HG02885 (cell line): Measurements from ENCODE around the gene PORCN.
"Not testable (repeated sequence)": the region's sequence is repeated elsewhere in the genome, so short reads cannot be mapped to it uniquely, and the experiment has no call there.

Experiments
- ATAC-seq: cut with Tn5 transposase; IDR thresholded peaks from one replicate; pipeline ENCODE4 v1.9.1; 2021; ENCODE audit warnings: mild to moderate bottlenecking; ENCODE audit not compliant: unreplicated experiment, poor library complexity

PORCN gene

DNA sequence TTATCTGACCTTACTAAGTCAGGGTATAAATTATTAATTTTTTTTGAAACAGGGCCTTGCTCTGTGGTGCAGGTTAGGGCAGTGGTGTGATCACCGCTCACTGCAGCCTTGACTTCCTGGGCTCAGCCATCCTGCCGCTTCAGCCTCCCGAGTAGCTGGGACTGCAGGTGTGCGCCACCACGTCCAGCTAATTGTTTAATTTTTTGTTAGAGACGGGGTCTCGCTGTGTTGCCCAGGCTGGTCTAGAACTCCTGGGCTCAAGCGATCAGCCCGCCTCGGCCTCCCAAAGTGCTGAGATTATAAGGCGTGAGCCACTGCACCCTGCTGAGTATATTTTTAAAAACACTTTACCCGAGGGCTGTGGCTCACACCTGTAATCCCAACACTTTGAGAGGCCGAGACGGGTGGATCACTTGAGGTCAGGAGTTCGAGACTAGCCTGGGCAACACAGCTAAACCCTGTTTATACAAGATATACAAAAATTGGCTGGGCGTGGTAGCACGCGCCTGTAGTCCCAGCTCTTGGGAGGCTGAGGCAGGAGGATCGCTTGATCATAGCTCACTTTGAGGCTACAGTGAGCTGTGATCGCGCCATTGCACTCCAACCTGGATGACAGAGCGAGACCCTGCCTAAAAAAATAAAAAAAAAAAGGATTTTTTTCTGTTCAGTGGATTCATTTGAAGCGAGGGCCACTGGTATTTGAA, 30.0 kb downstream of the PORCN start:
- ATAC-seq = no peak

DNA sequence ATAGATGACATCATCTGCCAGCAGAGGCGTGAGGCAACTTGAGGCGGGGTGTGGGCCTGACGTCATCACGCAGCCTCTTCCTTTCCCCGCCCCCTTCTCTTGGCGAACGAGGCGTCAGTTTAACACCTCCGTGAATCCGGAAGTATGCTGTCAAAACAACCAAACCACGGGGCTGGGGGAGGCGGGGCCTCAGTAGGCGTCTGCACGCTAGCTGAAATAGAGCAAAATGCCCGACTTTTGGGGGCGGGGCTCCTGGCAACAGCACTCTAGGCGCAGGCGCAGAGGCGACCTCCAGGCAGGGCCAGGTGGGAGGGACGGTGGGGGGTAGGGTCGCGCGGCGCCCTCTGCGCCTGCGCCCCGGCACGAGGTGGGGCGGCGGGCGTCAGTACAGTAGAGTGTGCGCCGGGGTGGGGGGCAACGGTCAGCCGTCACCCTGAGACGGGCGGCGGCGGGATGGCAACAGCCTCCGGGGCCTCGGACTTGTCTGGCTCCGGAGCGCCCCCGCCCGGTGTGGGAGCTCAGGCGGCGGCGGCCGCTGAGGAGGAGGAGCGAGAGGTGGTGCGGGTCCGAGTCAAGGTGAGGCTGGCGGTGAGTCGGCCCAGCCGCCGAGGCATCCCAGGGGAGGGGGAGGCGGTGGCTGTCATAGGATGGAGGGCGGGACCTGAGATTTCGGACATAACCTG, 30.7 kb downstream of the PORCN start, which contains the start of gene TBC1D25:
Gene TBC1D25, plus strand, starts transcription at position 370 of the 683 bp plus-strand sequence. Its CDS starts 84 bp downstream, at position 454.
- ATAC-seq = peak; percentile 74

DNA sequence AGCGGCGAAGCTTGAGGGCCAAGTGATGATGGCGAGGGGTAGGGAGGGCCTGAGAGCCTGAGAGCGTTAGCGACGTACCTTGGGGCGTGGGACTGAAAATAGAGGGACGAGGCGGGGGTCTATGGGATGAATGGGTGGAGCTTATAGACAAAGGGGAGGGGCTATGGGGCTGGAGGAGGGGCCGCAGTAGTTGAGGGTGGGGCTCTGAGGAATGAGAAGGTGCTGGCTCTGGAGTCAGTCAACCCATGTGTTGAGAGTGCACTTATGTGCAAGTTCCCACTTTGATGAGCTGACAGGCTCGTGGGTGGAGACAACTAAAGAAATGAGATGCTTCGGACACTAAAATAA, 31.2 kb downstream of the PORCN start:
- peak; percentile 38 for ATAC-seq

DNA sequence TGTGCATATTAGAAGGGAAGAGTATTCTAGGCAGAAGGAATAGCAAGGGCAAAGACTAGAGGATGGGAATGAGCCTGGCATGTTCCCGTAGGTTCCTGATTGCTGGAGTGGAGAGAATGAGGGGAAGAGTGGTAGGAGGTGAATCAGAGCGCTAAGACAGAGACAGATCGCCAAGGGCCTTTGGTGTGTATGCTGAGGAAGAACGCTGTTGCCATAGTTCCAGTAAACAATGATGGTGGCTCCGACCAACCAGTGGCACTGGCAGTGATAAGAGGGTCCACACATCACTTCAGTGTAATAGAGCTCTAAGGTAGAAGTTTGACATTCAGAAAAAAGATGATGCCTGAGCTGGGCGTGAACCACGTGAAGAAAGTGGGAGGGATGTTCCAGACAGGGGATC, 31.7 kb downstream of the PORCN start:
- ATAC-seq = no peak

DNA sequence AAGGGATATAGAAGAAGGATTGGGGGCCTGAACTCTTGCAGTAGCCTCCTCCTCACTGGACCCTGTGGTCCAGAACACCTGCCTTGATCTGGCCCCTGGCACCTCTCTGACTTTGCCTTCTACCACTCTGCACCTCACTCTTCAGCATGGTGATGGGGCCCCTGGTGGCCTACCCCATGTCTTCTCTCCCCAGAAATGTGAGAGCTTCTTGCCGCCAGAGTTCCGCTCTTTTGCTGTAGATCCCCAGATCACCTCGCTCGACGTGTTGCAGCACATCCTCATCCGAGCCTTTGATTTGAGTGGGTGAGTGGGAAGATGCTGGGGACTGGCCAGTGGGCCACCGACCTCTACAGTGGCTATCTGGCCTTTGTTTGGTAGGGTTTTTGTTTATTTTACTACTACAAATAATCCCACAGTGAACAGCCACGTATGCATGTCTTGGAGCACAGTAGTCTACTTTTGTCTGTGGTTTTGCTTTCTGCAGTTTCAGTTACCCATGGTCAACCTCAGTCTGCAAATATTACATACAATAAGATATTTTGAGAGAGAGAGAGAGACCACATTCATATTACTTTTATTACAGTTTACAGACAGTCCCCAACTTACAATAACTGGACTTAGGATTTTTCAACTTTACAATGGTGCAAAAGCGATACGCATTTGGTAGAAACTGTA, 32.5 kb downstream of the PORCN start:
- peak; percentile 28 for ATAC-seq

DNA sequence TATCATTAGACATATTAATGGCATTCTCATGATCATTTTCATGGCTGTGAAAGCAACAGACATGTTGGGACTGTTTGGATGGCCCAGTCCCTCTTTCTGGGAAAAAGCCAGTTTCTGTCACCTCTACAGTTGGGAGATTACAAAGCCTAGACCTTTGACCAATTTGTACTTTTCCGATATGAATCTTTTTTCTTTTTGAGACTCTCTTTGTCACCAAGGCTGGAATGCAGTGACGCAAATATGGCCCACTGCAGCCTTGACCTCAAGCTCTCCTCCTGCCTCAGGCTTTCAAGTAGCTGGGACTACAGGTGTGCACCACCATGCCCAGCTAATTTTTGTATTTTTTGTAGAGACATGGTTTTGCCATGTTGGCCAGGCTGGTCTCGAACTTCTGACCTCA, 40.1 kb downstream of the PORCN start:
- no peak for ATAC-seq

DNA sequence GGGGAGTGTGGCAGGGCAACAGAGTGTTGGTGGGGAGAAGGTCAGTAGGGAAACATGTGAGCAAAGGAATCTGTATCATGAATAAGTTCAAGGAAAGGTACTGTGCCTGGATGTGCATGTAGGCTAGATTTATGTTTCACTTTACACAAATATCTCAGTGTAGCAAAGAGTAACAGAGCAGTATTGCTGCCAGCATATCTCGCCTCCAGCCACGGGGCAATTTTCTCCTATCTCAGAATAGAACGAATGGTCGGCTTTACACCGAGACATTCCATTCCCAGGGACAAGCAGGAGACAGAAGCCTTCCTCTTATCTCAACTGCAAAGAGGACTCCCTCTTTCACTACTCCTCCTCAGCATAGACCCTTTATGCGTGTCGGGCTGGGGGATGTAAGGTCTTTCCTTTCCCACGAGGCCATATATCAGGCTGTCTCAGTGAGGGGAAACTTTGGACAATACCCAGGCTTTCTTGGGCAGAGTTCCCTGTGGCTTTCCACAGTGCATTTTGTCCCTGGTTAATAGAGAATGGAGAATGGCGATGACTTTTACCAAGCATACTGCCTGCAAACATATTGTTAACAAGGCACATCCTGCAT, 47.0 kb downstream of the PORCN start:
- ATAC-seq = not testable (repeated sequence)

DNA sequence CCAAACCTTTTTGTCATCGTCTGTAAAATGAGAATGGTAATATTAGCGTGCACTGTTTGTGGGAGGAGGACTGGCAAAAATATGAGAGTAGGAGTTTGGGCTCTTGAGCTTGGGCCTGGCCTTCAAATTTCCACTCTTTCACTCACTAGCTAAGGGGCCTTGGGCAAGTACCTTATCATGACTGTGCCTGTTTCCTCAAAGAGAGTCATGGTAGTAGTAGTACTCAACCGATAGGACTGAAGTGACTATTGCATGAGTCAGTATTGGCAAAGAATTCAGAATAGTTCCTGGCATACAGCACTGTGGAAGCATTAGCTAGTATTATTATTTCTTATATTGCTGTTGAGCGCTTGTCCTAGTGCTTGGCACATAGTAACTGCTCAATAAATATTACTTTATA, 49.5 kb downstream of the PORCN start:
- ATAC-seq = no peak

DNA sequence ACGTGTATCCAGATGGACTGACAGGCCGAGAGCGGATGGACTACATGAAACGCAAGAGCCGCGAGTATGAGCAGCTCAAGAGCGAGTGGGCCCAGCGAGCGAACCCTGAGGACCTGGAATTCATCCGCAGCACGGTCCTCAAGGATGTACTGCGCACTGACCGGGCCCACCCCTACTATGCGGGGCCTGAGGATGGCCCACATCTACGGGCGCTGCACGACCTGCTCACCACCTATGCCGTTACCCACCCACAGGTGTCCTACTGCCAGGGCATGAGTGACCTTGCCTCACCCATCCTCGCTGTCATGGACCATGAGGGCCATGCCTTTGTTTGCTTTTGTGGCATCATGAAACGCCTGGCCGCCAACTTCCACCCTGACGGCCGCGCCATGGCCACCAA, 50.8 kb downstream of the PORCN start:
- ATAC-seq = no peak

DNA sequence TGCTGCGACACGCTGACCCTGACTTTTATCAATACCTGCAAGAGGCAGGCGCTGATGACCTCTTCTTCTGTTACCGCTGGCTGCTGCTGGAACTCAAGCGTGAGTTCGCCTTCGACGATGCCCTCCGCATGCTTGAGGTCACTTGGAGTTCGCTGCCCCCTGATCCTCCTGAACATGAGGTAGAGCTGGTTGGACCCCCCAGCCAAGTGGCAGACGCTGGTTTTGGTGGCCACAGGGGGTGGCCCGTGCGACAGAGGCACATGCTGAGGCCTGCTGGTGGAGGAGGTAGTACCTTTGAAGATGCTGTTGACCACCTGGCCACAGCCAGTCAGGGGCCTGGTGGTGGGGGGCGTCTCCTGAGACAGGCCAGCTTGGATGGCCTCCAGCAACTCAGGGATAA, 51.3 kb downstream of the PORCN start:
- ATAC-seq = no peak

DNA sequence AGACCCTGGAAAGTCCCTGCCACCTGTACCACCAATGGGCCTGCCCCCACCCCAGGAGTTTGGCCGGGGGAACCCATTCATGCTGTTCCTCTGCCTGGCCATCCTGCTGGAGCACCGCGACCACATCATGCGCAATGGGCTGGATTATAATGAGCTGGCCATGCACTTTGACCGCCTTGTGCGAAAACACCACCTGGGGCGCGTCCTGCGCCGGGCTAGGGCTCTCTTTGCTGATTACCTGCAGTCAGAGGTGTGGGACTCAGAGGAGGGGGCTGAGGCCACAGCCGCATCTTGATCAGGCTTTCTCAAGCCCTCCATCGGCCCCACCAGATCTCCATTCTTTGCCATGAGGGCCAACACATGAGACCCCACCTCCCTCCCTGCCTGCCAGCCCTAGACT, 51.9 kb downstream of the PORCN start:
- ATAC-seq = no peak

DNA sequence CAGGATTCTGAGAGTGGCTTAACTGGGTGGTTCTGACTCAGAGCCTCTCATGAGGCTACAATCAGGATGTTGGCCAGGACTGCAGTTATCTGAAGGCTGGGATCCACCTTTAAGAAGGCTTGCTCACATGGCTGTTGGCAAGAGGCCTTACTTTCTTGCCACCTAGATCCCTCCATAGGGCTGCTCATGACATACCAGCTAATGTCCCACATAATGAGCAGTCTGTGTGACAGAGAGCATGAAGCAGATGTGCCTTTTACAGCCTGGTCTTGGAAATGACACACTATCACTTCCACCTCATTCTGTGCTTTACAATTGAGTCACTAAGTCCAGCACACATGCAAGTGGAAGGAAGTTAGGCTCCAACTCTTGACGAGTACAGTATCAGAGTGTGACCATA, 61.2 kb downstream of the PORCN start:
- peak; percentile 39 for ATAC-seq
